Activated naive CD4-positive, alpha-beta T cell treated with anti-CD3 and anti-CD28 coated beads, Interleukin-2, amount 50 U/mL, for 16 hours (primary cell): ENCODE measurements around the gene ABHD16A.

Source experiments
- DNase-seq: peaks from one replicate; pipeline ENCODE4 v3.0.0-alpha.2; 2020

ABHD16A gene

DNA sequence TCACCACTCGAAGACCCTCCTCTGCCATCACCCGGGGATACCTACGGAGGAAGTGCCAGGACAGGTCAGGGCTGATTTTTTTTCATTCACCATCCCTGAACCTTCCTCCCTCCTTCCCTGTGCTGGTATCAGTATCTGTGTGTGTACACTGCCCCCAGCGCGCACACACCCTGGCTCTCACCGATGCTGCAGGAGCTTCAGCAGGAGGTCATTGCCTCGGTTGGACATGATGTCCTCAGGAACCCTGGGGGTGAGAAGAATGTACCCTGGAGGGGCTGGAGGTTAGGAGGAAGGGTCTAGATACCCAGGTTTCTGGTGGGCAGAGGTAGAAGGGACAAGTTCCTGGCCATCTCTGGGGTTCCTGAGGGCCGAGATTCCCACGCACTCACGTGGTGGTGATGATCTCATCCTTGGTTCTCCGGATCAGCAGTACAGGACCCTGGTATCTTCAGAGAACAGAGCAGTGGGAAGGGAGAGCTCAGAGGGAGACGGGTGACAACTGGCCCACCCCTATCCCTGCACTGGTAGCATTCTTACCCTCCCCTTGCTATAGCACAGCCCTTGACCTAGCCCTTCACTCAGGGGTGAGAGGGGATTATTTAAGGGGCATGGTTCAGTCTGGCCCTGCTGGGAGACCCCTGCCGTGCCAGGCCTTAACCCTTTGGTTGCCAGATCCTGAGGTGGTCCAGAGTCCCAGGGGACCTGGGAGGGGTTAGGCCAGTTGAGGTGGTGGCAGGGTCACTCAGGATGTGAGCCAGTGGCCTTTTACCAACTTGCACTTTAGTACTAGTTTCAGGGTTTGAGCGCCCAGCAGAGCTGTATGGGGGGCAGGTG is 15.0 kb downstream of the ABHD16A start:
- DNase-seq: no peak

DNA sequence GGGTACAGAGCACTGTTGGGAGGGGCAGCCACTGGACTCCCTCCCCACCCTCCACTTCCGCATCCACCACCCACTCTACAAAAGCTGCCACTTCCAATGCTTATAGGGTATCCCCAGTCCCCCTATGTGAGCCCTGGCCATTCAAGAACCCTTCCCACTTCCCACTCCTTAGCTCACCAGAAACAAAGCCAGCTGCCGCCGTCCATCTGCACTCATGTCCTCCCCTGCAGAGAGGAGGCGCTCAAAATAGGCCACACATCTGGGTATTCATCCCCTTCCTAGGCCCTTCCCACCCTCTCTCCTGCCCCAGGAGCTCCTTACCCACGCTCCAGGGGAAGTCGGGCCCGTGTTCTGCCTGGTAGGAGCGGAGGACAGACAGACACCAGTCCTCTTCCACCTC is 15.8 kb downstream of the ABHD16A start:
- no peak for DNase-seq

- no peak for DNase-seq
These were observed 16.6 kb downstream of the ABHD16A start for GRCh38 chr6:31686483-31686882.

- no peak for DNase-seq
These were observed 19.5 kb downstream of the ABHD16A start for GRCh38 chr6:31683591-31683990.

GRCh38 chr6:31681135-31681671 is 21.9 kb downstream of the ABHD16A start:
- peak; percentile 48 for DNase-seq

DNA sequence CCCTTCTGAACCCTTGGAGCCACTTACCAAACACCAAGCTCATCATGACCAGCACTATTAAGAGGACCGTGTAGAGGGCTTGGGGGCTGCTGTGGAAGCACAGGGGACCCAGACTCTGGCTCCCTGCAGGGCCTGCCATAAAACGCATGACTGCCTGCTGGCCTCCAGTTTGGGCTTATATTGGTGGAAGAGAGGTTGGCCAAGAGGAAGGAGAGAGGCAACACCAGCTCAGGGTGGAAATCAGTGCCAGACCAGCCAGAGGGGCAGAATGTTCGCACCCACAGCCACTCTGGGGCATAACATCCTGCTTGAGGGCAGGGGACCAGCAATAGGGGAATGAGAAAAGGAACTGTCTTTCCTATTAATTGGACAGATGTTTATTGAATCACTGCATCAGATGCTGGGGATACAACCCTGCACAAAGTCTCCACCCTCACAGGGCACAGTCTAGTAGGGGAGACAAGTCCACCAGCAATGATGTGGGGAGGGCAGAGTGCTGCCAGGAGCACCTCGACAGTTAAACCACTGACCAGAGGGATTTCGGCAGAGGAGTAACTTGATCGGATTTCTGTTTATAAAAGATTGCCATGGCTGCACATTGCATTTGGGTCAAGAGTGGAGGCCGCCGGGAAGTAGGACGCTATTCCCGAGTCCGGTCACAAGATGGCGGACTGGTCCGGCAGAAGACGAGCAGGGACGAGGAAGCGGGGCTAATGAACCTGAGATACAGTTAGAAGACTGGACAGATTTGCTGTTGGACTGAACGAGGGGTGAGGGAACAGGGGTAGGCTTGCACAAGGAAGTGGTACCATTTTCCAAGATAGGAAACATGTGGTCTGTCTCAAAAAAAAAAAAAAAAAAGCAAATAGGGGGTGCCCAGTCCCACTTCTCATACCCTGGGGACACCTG is 22.6 kb downstream of the ABHD16A start, which contains the start of gene LY6G5C:
Gene LY6G5C, minus strand, starts transcription at position 842 of the 909 bp plus-strand sequence. Its CDS starts 694 bp downstream, at position 148.
- peak; percentile 60 for DNase-seq

GRCh38 chr6:31677955-31678354 is 25.2 kb downstream of the ABHD16A start:
- DNase-seq: no peak

GRCh38 chr6:31676904-31677303 is 26.2 kb downstream of the ABHD16A start:
- no peak for DNase-seq

- no peak for DNase-seq
These were observed 26.7 kb downstream of the ABHD16A start for GRCh38 chr6:31676322-31676903.

DNA sequence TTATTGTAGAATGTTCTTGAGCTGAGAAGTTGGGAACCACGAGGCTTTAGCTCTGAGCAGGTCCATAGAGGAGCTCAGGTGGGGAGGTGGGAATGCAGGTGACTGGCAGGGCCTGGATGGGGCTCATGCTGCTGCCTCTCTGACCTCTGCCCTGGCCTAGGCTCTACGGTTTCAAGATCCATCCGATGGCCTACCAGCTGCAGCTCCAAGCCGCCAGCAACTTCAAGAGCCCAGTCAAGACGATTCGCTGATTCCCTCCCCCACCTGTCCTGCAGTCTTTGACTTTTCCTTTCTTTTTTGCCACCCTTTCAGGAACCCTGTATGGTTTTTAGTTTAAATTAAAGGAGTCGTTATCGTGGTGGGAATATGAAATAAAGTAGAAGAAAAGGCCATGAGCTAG is 33.4 kb downstream of the ABHD16A start, which contains the start of gene LY6G5B:
Gene LY6G5B, plus strand, starts transcription at position 301 of the 400 bp plus-strand sequence. CDS start 975 bp downstream, outside the sequence.
- no peak for DNase-seq

- DNase-seq: no peak
These were observed 36.7 kb downstream of the ABHD16A start for GRCh38 chr6:31666337-31666965.

GRCh38 chr6:31665501-31666336 is 37.4 kb downstream of the ABHD16A start, which contains the start of gene CSNK2B:
Gene CSNK2B, plus strand, starts transcription at chr6:31666080. Its CDS starts 752 bp downstream, at chr6:31666832.
- DNase-seq: peak; percentile 99

DNA sequence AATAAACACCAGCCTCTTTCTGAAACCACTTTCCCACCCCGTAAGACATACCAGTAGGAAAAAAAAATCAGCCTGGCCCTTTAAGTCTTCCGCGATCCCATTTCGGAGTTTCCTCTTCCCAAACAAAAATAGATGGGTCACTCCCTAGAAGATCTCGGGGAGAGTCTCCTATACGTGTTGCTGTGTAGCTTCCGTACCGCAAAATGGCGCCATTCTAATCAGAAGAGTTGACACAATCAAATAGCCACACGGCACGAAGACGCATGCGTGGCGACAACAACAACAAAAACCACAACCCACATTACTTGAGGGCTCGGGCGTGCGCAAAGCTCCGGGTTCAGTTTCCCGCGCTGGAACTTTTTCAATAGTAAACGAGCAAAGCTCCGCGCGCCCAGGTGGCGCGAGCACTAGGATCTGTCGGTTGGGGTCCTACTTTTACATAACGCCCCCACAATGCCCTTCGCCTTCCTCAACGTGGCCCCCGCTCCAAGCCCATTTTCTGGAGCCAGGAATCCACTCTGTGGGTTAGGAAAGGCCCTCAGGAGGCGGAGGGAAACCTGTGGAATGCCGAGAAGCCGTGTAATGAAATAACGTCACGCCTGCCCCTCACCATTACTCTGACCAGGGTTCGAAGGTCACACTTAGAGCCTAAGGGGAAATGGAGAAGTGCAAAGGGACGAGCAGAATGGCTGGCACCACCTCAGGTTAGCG is 38.2 kb downstream of the ABHD16A start, which contains the start of gene GPANK1:
Gene GPANK1, minus strand, starts transcription at position 208 of the 711 bp plus-strand sequence. CDS start 519 bp downstream, outside the sequence.
- peak; percentile 88 for DNase-seq

DNA sequence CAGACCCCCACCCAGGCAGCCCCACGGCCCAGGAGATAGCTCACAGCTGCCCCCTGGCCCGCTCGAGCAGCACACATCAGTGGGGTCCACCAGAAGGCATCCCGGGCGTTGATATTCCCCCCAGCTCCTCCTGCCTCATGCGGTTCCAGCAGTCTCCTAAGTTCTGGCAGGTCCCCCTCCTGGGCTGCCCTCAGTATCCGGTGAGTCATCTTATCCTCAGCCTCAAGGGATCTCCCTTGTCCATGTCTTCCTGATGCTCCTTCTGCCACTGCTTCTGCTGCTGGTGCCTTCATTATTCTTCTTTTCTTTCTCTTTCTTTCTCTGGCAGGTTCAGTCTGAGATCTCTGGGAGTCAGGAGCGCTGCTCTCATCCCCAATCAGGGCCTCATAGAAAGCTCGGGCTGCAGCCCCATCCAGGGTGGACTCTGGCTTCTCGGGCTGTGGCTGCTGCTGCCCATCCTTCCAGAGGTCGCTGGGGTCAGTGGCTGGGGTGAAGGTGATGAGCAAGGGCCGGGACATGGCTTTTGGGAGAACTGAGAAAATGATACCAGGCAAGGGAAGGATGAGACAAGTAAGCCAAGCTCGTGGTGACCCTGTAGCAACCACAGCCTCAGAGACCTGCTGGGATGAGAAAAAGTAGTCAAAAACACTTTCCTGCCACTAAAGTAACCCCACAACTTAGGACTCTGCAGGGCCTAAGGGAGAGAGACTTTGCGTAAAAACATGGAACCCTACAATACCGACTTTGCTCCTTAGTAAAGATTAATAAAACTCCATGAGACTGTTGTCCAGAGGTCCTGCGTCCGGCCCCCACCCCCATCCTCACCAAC is 38.9 kb downstream of the ABHD16A start:
- no peak for DNase-seq

DNA sequence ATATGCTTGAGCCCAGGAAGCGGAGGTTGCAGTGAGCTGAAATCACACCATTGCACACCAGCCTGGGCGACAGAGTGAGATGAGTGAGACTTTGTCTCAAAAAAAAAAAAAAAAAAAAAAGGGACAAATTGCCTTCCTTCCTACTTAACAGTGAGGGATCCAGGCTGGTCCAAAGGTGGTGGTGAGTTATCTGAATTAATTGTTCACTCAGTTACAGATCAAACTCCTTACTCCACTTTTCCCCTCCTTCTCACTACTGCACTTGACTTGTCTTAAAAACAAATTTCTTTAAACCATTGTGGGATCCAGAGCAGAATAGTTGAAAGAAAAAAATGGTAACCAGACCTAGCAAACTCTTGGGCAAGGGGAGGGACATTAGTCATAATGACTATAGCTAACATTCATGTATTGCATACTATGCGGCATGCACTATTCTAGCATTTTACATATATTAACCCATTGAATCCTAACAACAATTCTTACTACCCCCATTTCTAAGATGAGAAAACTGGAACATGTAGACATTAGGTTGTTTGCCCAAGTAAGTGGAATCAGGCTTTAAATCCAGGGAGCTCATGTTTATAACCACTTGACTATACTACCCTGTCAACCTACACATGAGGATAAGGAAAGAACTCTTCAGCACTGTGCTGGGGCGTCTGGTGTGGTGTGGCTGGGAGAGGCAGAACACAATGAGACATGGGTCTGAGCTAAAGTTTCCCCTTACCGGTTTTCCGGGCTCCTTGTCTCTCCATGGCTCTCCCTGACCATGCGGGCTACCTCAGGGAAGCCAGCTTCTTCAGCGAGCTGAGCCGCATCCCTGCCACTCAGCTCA is 39.8 kb downstream of the ABHD16A start:
- DNase-seq: no peak

- no peak for DNase-seq
These were observed 40.9 kb downstream of the ABHD16A start for GRCh38 chr6:31662124-31662723.

- DNase-seq: no peak
These were observed 41.6 kb downstream of the ABHD16A start for GRCh38 chr6:31661262-31662123.
